Right renal pelvis (tissue), 4 donors: ENCODE results near the gene CNPY1. TPM values are rescaled to one million over a fixed set of nuclear protein-coding genes. Genes with fewer than 3 reads are reported as not detected.

Experiments
- DNase-seq, 4 donors: peaks; one replicate each; pipeline ENCODE4 v3.0.0-alpha.2; 2013; ENCODE audit warnings: low read depth in 4 of 4, low spot score in 3 of 4, missing footprints in 1 of 4
- polyA plus RNA-seq, 4 donors: library from polyadenylated mRNA; unstranded; fragments of 120-200 nt; gene quantifications; one replicate each; pipeline ENCODE4 v1.2.1, GENCODE V29; 2013; ENCODE audit not compliant: insufficient read length in 4 of 4

CNPY1 gene
- polyA plus RNA-seq, 4 donors, result not detected

DNA sequence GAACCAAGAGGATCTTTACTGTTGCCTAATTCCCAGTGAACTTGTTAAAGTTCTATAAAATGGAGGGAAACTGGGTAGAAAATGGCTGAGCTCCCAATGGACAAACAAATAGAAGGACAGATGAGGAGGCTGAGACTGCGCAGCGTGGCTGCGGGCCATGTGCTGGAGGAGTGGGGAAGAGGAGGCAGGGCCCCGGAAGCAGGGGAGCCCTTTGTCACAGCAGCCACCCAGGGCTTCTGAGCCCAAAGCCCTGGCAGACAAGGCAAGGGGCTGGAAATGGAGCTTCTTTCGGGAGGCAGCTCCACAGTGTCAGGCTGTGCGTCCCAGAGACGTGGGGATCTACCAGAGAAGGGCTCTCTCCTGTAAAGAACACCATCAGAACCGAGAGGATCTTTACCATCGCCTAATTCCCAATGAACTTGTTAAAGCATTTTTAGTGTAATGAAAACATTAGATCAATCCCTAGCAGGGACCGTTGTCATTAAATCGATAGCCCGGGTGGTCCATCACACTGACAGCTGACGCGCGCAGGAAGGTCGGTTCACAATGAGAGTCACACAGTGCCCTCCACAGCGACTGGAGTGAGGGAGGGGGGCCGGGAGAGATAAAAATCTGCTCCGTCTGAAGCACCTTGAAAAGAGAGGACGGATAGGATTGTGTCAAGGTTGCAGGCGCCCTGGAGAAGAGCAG, 14.0 kb upstream of the CNPY1 start:
- no peak for DNase-seq

DNA sequence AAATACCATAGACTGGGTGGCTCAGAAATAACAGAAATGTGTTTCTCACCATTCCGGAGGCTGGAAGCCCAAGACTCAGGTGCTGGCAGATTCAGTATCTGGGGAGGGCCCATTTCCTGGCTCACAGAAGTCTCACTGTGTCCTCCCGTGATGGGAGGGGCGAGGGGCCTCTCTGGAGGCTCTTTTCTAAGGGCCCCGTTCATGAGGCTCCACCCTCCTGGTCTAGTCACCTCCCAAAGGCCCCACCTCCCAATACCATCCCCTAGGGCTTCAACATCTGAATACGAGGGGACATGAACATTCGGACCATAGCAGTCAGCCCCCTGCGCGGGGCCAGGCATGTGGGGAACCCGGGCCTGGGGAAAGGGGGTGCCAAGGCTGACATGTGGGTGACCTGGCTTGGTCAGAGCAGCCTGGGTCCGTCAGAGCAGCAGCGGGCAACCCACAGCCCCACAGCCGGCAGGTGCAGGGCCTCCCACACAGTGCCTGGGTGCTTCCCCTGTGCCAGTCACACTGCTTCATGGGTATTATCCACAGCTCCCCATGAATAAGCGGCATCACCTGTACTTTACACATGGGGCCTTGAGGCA, 13.3 kb upstream of the CNPY1 start:
- no peak for DNase-seq

DNA sequence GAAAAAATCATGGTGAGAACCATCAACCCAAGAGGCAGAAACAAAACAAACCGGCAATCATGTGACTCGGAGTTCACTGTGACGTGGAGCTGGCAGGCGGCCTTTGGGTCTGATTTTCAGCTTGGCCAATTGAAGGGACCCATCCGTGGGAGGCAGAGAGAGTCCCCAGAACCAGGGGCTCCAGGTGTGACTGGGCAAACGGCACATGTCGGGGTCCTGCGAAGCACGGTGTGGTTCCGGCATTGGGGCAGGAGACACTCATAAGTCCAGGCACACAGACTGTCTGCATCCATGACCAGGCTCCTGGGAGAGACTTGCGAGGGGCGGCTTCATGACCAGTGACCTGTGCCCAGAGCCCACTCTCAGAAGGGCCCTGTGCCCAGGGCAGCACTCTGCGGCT, 12.6 kb upstream of the CNPY1 start:
- DNase-seq, result no peak

DNA sequence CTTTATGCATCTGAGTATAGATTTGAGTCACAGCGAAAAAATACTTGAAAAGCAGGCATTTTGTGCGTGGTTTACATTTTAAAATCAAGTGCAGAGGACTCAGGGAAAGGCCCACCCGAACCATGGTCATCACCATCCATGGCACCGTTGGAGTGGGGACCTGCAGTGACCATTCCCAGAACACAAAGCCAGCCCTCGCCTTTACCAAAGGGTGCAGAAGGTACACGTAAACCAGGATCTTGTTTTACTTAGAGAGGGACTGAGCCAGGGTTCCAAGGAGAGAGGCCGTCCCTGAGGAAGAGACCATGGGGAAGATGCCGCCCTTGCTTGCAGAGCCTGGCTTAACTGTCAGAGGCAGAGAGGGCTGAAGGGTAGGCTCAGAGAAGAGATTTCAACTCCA, 12.0 kb upstream of the CNPY1 start:
- DNase-seq, result no peak

DNA sequence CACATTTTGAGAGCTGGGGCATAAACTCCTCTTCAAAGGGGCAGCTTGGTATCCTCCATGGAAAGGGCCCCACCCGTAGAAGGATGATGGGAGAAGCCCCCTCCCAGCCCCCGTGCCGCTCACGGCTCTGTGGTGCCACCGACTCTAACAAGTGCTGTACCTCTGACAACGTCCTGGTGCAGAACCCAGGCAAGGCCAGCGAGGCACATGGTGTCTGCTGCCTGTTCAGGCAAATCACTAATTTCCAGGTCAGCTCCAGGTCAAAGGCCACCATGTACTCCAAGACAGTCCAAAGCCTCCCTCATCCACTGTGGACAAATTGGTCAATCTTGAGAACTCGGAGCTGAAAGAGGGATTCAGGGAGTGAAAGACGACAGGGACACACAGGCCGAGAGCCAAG, 11.4 kb upstream of the CNPY1 start:
- DNase-seq, result no peak

DNA sequence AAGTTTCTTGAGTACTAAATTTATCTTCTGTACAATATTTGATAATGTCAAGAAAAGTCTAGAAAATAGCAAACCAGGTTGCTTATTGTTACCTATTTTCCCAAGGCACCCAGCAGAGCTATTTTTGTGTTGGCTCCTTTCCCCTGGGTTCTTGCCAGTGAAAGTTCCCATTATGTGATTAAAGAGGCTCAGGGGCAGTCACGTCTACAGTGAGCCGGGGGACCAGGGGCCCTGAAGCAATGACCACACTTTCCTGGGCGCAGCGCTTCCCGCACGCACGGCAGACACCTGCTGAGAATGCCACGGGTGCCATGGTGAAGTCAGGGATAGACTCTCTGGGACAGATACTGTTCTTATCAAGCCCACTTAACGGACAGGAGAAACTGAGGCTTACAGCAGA, 10.4 kb upstream of the CNPY1 start:
- DNase-seq, result no peak

DNA sequence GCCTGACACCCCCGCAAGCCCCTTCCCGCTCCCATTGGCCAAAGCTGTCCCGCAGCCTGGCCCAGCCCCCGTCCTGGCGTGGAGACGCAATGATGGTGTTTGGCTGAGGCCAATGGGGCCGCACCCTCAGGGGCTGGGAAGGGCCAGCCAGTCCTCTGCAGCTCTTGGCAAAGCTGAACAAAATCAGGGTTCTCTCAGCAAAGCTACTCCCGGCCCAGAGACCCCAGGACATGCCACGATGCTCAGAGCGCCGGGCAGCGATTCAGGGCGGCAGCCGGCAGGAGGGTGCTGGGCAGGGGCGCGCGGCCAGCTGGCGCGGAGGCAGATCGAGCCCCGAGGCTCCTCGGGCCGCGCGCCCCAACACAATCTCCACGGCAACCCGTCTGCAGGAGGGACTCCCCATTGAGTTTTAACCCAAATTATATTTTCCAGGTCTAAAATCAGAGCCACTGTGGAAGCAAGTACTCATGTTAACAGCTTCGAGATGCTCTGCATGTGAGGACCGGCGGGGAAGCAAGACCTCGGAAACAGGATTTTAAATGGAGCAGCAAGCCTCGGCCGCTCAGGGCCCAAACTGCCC, 8.8 kb upstream of the CNPY1 start:
- DNase-seq, result no peak

DNA sequence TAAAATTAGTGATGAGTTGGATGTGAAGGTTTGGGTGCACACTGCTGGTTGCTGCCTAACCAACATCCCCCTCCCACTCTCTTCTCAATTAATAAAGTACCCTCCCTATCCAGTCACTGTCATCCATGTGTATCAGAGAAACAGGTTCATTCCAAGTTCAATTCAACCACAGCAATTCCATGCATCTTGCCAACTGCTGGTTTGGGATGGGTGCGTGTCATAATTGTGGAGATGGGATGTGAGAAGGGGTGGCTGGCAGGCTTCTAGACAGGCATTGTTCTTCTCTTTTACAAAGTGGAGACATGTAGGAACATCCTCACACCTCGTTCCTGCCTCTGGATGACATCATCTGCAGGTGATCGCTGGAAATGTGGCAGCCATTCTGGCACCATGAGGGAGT, 7.5 kb upstream of the CNPY1 start:
- no peak for DNase-seq

DNA sequence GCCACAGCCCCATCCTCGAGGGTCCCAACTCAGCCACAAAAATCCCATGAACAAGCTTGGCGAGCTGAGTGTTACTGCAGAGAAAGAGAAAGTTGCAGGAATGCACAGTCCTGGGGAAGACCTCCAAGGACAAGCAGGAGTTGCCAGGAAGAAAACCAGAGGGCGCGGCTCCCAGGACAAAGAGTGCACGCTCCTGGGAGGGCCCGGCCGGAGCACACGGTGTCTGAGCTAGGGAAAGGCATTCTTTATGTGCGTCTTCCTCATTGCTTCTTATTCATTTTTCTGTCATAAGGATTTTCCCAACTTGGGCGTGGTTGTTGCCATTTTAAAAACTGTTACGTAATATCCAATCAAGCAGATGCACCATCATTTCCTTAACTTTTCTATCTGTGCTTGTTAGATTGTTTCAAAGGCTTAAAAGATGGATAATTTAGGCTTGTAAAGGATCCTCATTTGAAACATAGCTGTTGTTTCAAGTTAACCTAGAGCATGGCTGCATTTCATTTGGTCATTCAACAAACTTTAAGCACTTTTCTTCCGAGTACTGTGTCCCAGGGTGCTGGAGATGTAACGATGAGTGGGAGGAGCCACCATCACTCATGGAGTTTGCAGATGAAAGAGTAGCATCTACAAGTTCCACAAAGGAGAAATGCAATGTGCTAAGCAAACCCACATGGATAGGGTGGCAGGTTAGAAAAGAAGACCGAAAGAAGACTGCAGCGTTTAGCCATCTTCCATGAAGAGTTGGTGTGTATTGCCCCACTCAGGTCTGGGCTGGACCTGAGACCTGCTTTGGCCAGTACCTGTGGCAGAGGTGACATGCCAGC, 5.6 kb upstream of the CNPY1 start:
- DNase-seq, result no peak

DNA sequence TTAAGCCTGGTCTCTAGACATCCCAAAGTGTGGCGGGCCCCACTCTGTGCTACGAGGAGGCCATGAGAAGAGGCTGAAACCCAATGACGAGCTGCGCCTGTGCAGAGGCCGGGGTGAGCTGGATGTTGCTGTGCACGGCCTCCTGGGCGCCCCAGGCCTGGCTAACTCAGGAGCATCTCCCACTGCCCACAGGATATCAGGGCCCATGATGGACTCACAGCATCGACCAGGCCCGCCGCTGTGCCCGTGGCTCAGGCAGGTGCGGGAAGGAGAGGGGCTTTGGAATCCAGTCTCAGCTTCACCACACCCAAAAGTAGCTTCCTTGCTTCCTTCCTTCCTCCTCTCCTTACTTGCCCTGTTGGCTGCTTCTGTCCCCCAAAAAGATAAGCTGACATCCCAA, 4.6 kb upstream of the CNPY1 start:
- no peak for DNase-seq

DNA sequence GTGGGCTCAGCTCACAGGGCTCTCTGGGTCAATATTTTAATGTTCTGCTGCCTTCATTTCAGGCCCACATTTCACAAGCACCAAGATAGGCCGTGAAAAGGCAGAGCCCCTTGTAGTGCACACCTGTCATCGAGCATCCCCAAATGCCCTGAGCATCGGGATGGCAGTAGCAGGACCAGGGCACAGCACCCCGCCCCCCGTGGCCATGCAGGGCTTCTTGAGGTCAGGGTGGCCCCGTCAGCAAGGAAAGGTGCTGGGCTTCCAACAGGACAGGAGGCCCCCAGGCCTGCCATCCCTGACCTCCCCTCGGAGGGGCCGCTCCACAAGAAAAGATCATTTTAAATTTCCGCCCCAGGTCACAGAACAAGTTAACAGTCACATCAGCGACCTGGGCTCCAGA, 2.9 kb upstream of the CNPY1 start:
- no peak for DNase-seq

DNA sequence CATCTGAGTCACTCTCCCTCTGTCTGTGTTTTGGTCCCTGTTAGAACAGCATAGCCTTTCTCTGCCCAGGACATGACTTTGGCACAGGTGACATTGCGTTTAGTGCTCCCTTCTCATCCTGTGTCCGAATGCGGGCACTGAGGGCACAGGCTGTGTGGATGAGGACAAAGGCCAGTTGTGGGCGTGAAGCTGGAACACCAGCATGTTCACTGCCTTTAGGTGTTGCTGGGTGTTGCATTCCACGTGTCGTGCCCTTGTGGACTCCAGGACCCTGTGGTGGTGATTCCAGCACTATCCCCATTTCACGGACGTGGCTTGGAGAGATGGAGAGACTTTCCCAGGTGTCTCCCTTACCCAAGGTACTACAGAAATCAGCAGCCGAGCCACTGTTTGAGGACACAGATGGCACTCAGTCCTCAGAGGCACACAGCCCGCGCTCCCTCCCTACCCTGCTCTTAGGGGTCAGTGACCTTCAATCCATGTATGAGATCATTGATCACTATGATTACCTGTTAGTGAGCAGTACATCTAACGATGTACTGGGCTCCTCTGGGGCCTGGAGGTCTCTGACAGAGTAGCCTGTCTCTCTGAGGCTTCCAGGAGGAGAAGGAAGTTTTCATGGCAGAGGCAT, 917 bp upstream of the CNPY1 start:
- no peak for DNase-seq

DNA sequence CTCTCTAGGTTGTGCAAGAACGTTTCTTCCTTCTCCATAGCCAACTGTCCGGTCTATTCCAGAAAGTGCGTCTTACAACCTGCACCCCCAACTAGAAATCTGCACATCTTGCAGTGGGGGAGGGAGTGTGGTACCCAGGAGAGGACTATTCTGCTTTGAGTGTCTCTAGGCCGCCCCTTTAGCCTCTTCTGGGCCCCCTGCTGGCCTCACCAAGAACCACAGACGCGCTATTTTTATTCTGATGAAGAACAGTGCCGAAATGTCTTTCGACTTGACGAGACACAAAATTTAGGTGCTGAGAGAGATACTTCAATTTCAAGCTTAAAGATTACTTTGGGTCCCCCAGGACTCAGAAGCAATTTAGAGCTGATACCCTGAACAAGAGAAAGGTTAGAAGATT, 1.0 kb downstream of the CNPY1 start:
- DNase-seq, result no peak

DNA sequence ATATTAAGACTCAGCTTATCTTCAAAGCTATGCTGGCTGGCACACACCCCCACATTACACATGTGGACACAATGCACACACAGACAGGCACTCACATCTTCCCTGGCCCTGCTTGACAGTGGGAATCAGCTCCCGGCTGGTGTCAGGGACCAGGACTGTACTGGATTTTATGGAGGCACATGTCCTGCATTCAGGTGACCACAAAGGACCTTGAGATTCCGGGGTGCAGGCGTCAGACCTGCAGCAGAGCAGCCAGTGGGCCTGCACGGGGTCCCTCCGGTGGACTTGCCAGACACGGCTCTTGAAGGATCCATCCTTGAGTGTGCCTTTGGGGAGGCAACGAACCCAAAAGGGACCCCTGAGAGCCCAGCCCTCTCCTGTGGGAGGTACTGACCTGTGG, 1.9 kb downstream of the CNPY1 start:
- no peak for DNase-seq

DNA sequence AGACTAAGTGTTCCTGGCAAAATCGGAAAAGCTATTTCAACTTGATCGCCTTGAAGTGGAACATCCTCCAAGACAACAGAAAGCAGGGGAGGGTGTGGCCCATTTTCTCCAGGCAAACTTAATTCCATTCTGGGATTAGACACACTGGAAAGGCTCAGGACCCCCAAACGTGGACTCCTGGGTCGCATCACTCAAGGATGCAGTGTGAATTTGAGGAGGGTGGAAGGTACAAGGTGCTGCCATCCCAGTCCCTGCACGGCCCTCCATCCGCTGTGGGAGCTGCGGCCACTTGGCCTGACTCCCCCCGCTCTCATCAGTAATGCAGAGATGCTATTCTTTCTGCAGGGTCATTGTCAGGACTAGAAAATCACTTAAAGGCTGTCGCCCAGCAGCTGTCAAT, 2.4 kb downstream of the CNPY1 start:
- DNase-seq, result no peak

DNA sequence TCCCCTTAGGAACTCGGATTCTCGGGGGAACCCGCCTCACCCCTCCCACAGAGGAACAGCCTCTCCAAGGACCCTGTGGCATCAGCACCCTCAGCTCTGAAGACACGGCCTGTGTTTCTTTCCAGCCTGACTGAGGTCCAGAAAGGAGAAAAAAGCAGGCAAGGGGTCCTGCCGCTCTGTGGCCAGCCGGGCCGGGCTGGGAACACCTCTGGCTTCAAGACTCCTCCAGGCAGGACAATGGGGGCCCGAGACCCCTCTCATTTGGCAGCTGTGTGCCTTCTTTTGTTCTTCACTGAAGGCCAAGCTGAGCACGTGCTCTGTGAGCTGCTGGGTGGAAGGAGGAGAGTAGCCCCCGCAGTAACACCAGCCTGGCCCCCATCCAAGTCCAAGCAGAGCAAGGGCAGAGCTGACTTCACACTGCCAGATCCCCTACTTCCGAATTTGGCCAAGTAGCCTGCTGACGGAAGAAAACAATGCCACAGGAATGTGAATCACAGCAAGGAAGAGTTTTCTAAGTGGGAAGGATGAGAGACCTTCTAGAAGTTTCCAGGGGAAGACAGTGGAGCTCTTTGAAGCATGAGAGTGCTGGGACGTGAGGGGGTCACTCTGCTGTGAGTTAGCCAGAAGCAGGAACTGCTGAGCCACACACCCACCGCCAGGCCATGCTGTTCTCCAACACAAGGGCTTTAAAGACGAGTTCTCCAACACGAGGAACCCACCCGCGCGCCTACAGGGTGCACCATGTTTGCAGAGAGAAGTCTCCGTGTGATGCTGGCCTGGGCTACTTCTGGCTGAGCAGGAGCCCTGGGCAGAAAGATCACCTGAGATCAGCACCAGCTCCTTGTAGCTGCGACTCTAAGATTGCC, 3.1 kb downstream of the CNPY1 start:
- no peak for DNase-seq

DNA sequence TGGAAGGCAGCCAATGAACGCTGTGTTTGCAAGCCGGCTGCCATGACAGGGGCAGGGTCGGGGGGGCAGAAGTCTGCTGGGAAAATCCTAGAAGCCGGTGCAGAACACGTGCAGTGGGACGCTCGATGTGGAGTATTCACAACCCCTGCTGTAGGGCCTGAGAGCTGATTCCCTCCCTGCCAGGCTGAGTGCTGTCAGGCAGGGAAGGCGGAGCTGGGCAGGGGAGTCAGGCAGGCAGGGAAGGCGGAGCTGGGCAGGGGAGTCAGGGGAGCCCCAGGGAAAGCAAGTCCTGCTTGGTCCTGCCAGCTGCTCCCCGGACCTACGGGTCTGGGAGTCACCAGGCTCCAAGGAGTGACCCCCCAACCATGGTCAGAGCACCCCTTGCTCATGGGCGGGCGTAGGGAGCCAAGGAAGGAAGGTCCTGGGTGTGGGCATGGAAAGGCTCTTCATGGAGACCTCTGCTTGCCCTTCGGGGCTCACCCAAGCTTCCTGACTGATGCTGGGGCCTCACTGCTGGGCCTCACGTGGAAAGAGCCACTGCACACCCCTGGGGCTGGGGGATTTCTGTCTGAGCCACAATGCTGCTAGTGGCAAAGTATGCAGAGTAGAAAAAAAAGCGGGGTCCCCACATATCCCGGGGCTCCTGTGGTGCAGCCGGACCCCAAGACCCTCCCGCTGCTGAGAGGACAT, 4.2 kb downstream of the CNPY1 start:
- no peak for DNase-seq

DNA sequence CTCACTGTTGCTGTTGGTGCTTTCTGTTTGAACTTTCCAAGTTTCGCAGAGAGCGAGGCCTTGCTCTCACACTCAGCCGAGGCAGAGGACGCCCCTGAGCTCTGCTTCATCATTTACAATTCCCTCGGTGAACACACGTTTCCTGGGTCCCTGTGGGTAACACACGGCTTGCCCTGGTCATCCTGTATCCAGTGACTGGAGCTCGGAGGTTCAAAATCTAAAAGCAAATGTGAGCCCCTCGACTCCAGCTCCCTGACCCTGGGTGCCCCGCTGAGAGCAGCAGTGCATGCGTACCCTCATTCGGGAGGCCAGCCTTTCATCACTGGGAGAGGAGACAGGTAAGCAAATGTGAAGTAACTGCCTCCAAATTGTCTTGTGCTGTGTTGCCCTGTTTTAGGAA, 5.8 kb downstream of the CNPY1 start:
- DNase-seq, result no peak

DNA sequence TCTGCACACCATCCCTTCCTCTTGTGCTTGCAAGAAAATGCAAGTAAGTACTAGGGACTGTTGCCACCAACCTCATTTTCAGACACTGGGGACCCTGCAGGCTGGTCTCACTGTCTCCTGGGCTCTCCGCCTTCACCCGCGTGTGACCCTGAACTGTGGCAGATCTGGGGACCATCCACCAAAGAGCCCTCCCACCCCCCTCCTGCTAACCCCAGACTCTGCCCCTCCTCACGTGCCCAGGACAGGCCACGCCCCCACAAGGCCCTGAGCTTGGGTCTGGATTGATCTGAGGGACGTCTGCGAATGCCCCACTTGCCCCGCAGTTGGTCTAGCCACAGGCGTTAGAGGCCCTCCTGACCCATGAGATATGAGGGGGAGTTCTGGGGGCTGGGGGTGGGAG, 8.1 kb downstream of the CNPY1 start:
- DNase-seq, result no peak

DNA sequence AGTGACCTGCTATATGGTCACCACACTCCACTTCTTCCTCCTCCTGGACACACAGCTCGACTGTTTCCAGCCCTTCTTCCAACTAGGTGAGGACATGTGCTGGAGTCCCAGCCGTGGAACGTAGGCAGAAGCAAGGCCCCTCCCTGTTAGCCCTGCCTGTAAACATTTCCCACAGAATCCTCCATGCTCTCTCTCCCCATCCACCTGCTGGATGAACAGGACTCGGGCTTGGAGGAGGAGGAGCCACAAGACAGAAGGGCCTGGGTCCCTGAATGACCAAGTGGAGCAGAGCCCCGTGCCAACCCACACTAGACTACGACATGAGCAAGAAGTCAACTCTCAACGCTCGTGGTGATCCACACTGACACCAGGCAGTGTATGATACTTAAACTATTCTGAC, 9.9 kb downstream of the CNPY1 start:
- DNase-seq, result no peak
